B cell (primary cell): ENCODE data around the gene CCL25. TPM values are rescaled to one million over a fixed set of nuclear protein-coding genes. Genes with fewer than 3 reads are reported as not detected.
A peak's percentile ranks its signal among the peaks of the same experiment; 100 is the strongest.

Source experiments
- ATAC-seq: fragments of 200-7000 bp; cut with Tn5 transposase; one replicate; pipeline ENCODE4 v1.10.0; 2021; ENCODE audit warnings: low read depth, mild to moderate bottlenecking, moderate number of reproducible peaks, moderate library complexity
- CTCF ChIA-PET: fragments of 350-600 bp; sonication (Branson Sonifier 250); formaldehyde crosslinking; loops from one replicate; lab custom pipeline; 2021; ENCODE audit warnings: antibody characterized with exemption, inconsistent platforms; lab: Charles Lee
- POLR2A ChIA-PET: fragments of 350-600 bp; sonication (Branson Sonifier 250); formaldehyde crosslinking; loops from one replicate; lab custom pipeline; 2021; ENCODE audit warnings: antibody characterized with exemption; lab: Charles Lee
- DNase-seq: peaks from one replicate; pipeline ENCODE4 v3.0.0; 2013
- H2AFZ ChIP-seq: 2 replicates; pipeline ENCODE4 v1.6.1; 2012; ENCODE audit warnings: mild to moderate bottlenecking, low read depth, low read length; ENCODE audit not compliant: insufficient read depth, poor library complexity, severe bottlenecking
- H3K27ac ChIP-seq, 2 donors: 1 replicate in 1 of 2; 2 replicates in 1 of 2; pipeline ENCODE4 v1.5.1; 2012 to 2013; ENCODE audit warnings: low read length in 2 of 2, mild to moderate bottlenecking in 2 of 2, moderate library complexity in 1 of 2
- H3K27me3 ChIP-seq, 4 experiments: fragments of 200-600 bp in 1 of 4; sonication (generic) in 1 of 4; replicated peaks in 1 of 4; 1 replicate in 2 of 4; 2 replicates in 2 of 4; pipeline versions ENCODE4 v1.6.1 to v1.7.0; 2013 to 2016; ENCODE audit warnings: low read length in 3 of 4, mild to moderate bottlenecking in 2 of 4, mixed read lengths in 1 of 4, moderate library complexity in 1 of 4; ENCODE audit not compliant: insufficient read depth in 4 of 4, control insufficient read depth in 3 of 4; ENCODE audit errors: control extremely low read depth in 1 of 4
- H3K36me3 ChIP-seq, 2 experiments: replicated peaks in 1 of 2; 1 replicate in 1 of 2; 2 replicates in 1 of 2; pipeline versions ENCODE4 v1.6.1 to v1.7.1; 2013; ENCODE audit warnings: low read length in 1 of 2; ENCODE audit not compliant: insufficient read depth in 2 of 2, control insufficient read depth in 1 of 2; ENCODE audit errors: control extremely low read depth in 1 of 2, extremely low read depth in 1 of 2
- H3K4me1 ChIP-seq, 2 donors: fragments of 200-600 bp in 1 of 2; sonication (generic) in 1 of 2; 1 replicate in 1 of 2; 2 replicates in 1 of 2; pipeline versions ENCODE4 v1.5.1 to v1.6.1; 2013 to 2017; ENCODE audit warnings: low read length in 2 of 2; ENCODE audit not compliant: control insufficient read depth in 2 of 2, insufficient read depth in 2 of 2
- H3K4me2 ChIP-seq: replicated peaks from 2 replicates; pipeline ENCODE3; 2012; ENCODE audit warnings: mild to moderate bottlenecking, low read depth, low read length; ENCODE audit not compliant: poor library complexity, severe bottlenecking
- H3K4me3 ChIP-seq, 5 experiments: fragments of 200-600 bp in 1 of 5; sonication (generic) in 1 of 5; 1 replicate in 3 of 5; 2 replicates in 2 of 5; pipeline versions ENCODE4 v1.5.1 to v1.7.0; 2011 to 2016; ENCODE audit warnings: low read length in 4 of 5, mild to moderate bottlenecking in 4 of 5, low read depth in 2 of 5, control low read depth in 1 of 5, moderate library complexity in 1 of 5; ENCODE audit not compliant: insufficient read depth in 1 of 5; ENCODE audit errors: control extremely low read depth in 1 of 5, extremely low read depth in 1 of 5
- H3K79me2 ChIP-seq: fragments of 200-600 bp; sonication (generic); one replicate; pipeline ENCODE4 v1.6.0; 2016; ENCODE audit warnings: low read length; ENCODE audit not compliant: control insufficient read depth, insufficient read depth
- H3K9ac ChIP-seq: fragments of 200-600 bp; sonication (generic); 2 replicates; pipeline ENCODE4 v1.6.1; 2017; ENCODE audit warnings: mild to moderate bottlenecking, low read length, moderate library complexity
- H3K9me3 ChIP-seq, 3 donors: one replicate each; pipeline versions ENCODE4 v1.6.1 to v1.7.1; 2013; ENCODE audit warnings: low read length in 2 of 3; ENCODE audit not compliant: control insufficient read depth in 2 of 3, insufficient read depth in 1 of 3; ENCODE audit errors: control extremely low read depth in 1 of 3
- H4K20me1 ChIP-seq: 2 replicates; pipeline ENCODE4 v1.6.0; 2012; ENCODE audit warnings: mild to moderate bottlenecking, low read length; ENCODE audit not compliant: insufficient read depth, control insufficient read depth, poor library complexity, severe bottlenecking
- H3K27ac Mint-ChIP-seq: one replicate; pipeline ENCODE4 v1.8.0; 2021; ENCODE audit warnings: mixed read lengths
- H3K27me3 Mint-ChIP-seq: one replicate; pipeline ENCODE4 v1.8.0; 2021; ENCODE audit warnings: mixed read lengths
- H3K4me1 Mint-ChIP-seq: one replicate; pipeline ENCODE4 v1.8.0; 2021; ENCODE audit warnings: mixed read lengths
- H3K4me3 Mint-ChIP-seq: one replicate; pipeline ENCODE4 v1.8.0; 2021; ENCODE audit warnings: mixed read lengths
- H3K9me3 Mint-ChIP-seq: one replicate; pipeline ENCODE4 v1.8.0; 2022; ENCODE audit warnings: mixed read lengths; ENCODE audit not compliant: insufficient read depth
- CTCF ChIP-seq: fragments of 200-600 bp; IDR thresholded peaks from one replicate; pipeline ENCODE4 v1.8.0; 2022; ENCODE audit warnings: antibody characterized with exemption, mild to moderate bottlenecking
- EZH2 ChIP-seq: IDR thresholded peaks from 2 replicates; pipeline ENCODE4 v1.6.1; 2012; ENCODE audit warnings: borderline replicate concordance, low read depth, mild to moderate bottlenecking, moderate library complexity, low read length; ENCODE audit not compliant: insufficient read depth, poor library complexity, severe bottlenecking
- WGBS: methylation state at CpG from one replicate; pipeline ENCODE4 v1.1.5; 2013; ENCODE audit warnings: missing lambda C conversion rate; ENCODE audit not compliant: insufficient coverage; 5-methylcytosine and 5-hydroxymethylcytosine counted together
- intact Hi-C: fragments of 100-400 bp; cut with micrococcal nuclease; formaldehyde crosslinking; loops from one replicate; pipeline ENCODE4 v1.10.0; 2022
- polyA plus RNA-seq: library from polyadenylated mRNA; depleted of rRNA; stranded (reverse); fragments of >200 nt; gene quantifications from 2 replicates; pipeline ENCODE4 v1.2.3, GENCODE V29; 2012
- total RNA-seq, 2 donors: library from RNA; stranded (reverse); fragments of 120-200 nt in 1 of 2; gene quantifications; 1 replicate in 1 of 2; 2 replicates in 1 of 2; pipeline versions ENCODE4 v1.2.3 to v1.2.4, GENCODE V29; 2013 to 2022

The CCL25 gene
- total and polyA plus RNA-seq, 2 donors (not counting 1 experiment from before 2014, with no cell fraction given), result 0.28 TPM; not detected in 1

- CTCF ChIA-PET, result interaction anchor here (0.5 to 0.7 kb wide), 3 partner anchors 105 to 574 kb away, joined by 3 to 4 read pairs (median 4); no protein-coding TSS in a partner anchor
- no peaks in the 10 kb centered on the region for H3K36me3 ChIP-seq
- intact Hi-C loops, result loop anchor here (1.0 kb wide), 1 partner anchor 107 kb away; the partner anchor contains the start of gene TIMM44
- 6% methylated on average over 42 of the region's 49 CpGs for WGBS
- H3K9ac ChIP-seq, result peak overlapping the region; percentile 61
- Mint-ChIP-seq H3K4me1 (peaks cover 13% of the 10 kb centered on the region), H3K27ac (peak overlapping the region; percentile 53), H3K4me3 (peak overlapping the region; percentile 83), H3K27me3 (peaks cover 3% of the 10 kb centered on the region), H3K9me3 (no peaks in the 10 kb centered on the region)
- POLR2A ChIA-PET, result interaction anchor here (0.5 to 0.7 kb wide), 2 partner anchors 159 to 257 kb away, joined by 3 to 7 read pairs; no protein-coding TSS in a partner anchor
- no peaks in the 10 kb centered on the region for H3K27me3 ChIP-seq
- H4K20me1 ChIP-seq, result no peaks in the 10 kb centered on the region
- H3K4me2 ChIP-seq, result peak overlapping the region; percentile 92
- H3K4me1 ChIP-seq, result peaks cover 13 to 23% of the 10 kb centered on the region in 2 donors
- H3K9me3 ChIP-seq, result peaks cover 0 to 9% (median 0%) of the 10 kb centered on the region in 3 donors
- H3K27ac ChIP-seq, result no peak overlapping the region
- peak overlapping the region in 4 of 5 experiments; percentile 37 to 62 (median 52) for H3K4me3 ChIP-seq
- H3K79me2 ChIP-seq, result no peaks in the 10 kb centered on the region
- TF ChIP-seq EZH2, result no peak
- no peak for TF ChIP-seq CTCF
- peak; percentile 95 for DNase-seq
- ATAC-seq, result peak; percentile 96
- peak overlapping the region; percentile 85 for H2AFZ ChIP-seq
Observed at GRCh38 chr19:8050274-8051096, 2.1 kb upstream of the CCL25 start.

GRCh38 chr19:8054169-8054568 is 1.6 kb downstream of the CCL25 start:
- no peaks in the 10 kb centered on the region for H3K27me3 ChIP-seq
- peaks cover 0 to 9% (median 0%) of the 10 kb centered on the region in 3 donors for H3K9me3 ChIP-seq
- no peak overlapping the region for H2AFZ ChIP-seq
- no peaks in the 10 kb centered on the region for H4K20me1 ChIP-seq
- no peak overlapping the region for H3K27ac ChIP-seq
- H3K9me3 Mint-ChIP-seq, result no peaks in the 10 kb centered on the region
- WGBS, result 94% methylated on average over 7 of the region's 9 CpGs
- H3K4me3 Mint-ChIP-seq, result no peak overlapping the region
- peaks cover 13% of the 10 kb centered on the region for H3K4me1 Mint-ChIP-seq
- H3K79me2 ChIP-seq, result no peaks in the 10 kb centered on the region
- DNase-seq, result no peak
- H3K36me3 ChIP-seq, result no peaks in the 10 kb centered on the region
- ChIA-PET CTCF (interaction anchor here (0.8 kb wide), 1 partner anchor 8 kb away, joined by 3 read pairs; no protein-coding TSS in a partner anchor), POLR2A (no interaction called here)
- intact Hi-C loops, result no loop called here
- H3K9ac ChIP-seq, result no peak overlapping the region
- ATAC-seq, result no peak
- H3K27me3 Mint-ChIP-seq, result no peaks in the 10 kb centered on the region
- H3K4me2 ChIP-seq, result no peak overlapping the region
- H3K27ac Mint-ChIP-seq, result no peak overlapping the region
- H3K4me3 ChIP-seq, result no peak overlapping the region
- H3K4me1 ChIP-seq, result peaks cover 13 to 23% of the 10 kb centered on the region in 2 donors
- TF ChIP-seq EZH2 (no peak), CTCF (no peak)
